GM13976 (cell line): Measurements from ENCODE around the gene CLDN15.
"Not testable (repeated sequence)": the region's sequence is repeated elsewhere in the genome, so short reads cannot be mapped to it uniquely, and the experiment has no call there.

ENCODE experiments used
- DNase-seq: peaks from one replicate; pipeline ENCODE4 v3.0.0; 2012; ENCODE audit warnings: low spot score
- in situ Hi-C: fragments of 300-500 bp; cut with MboI; formaldehyde crosslinking; loops from one replicate; pipeline ENCODE4 v1.12.0; 2022; ENCODE audit warnings: low sequenced_read_pairs, mixed read lengths, inconsistent platforms; ENCODE audit not compliant: unreplicated experiment
- TF ChIP-seq, protein P1 (sequence below): IDR thresholded peaks from 2 replicates; pipeline ENCODE4 v1.5.1; 2012; ENCODE audit warnings: borderline replicate concordance, mild to moderate bottlenecking; ENCODE audit not compliant: insufficient read depth; ENCODE audit errors: extremely low read depth, missing control alignments, control extremely low read depth

Gene CLDN15, protein sequence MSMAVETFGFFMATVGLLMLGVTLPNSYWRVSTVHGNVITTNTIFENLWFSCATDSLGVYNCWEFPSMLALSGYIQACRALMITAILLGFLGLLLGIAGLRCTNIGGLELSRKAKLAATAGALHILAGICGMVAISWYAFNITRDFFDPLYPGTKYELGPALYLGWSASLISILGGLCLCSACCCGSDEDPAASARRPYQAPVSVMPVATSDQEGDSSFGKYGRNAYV

DNA sequence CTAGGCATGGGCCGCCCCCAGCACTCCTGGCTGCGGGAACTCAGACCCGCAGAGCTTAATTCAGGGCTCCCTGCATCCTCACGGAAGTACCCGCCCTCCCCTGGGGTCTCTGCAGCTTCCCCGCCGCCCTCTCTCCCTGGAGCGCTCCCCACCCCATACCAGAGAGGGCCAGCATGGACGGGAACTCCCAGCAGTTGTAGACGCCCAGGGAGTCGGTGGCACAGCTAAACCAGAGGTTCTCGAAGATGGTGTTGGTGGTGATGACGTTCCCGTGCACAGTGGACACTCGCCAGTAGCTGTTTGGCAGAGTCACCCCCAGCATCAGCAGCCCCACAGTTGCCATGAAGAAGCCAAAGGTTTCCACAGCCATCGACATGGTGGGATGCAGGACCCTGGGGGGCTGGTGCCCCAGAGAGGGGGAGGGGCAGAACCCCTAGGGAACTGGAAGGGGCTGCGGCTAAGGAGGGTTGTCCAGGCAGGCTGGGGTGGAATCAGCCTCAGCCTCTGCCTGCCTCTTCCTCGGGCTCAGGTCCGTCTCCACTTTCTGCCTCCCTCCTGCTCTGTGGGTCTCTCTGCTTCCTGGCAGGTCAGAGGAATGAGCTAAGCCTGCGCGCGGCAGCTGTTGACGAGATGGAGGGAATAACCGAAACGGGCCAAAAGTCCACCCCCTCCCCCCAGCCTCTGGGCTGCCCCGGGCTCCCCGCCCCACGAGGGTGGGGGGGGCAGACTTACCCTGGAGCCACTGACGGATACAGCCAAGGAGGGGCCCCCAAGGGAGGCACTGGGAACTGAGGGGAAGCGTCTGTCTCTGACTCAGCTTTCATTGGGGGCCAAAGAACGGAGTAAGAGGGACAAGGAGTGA is at the start of gene CLDN15:
CLDN15 (minus strand) TSS at position 597 of the 862 bp plus-strand sequence; CDS start at position 376, 221 bp downstream.
- in situ Hi-C loops: no loop called here
- TF ChIP-seq, protein P1, sequence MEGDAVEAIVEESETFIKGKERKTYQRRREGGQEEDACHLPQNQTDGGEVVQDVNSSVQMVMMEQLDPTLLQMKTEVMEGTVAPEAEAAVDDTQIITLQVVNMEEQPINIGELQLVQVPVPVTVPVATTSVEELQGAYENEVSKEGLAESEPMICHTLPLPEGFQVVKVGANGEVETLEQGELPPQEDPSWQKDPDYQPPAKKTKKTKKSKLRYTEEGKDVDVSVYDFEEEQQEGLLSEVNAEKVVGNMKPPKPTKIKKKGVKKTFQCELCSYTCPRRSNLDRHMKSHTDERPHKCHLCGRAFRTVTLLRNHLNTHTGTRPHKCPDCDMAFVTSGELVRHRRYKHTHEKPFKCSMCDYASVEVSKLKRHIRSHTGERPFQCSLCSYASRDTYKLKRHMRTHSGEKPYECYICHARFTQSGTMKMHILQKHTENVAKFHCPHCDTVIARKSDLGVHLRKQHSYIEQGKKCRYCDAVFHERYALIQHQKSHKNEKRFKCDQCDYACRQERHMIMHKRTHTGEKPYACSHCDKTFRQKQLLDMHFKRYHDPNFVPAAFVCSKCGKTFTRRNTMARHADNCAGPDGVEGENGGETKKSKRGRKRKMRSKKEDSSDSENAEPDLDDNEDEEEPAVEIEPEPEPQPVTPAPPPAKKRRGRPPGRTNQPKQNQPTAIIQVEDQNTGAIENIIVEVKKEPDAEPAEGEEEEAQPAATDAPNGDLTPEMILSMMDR: no peak
- DNase-seq: no peak

GRCh38 chr7:101287032-101287431 is 49.4 kb upstream of the CLDN15 start:
- DNase-seq: no peak
- in situ Hi-C loops: no loop called here
- TF ChIP-seq, protein P1: no peak

DNA sequence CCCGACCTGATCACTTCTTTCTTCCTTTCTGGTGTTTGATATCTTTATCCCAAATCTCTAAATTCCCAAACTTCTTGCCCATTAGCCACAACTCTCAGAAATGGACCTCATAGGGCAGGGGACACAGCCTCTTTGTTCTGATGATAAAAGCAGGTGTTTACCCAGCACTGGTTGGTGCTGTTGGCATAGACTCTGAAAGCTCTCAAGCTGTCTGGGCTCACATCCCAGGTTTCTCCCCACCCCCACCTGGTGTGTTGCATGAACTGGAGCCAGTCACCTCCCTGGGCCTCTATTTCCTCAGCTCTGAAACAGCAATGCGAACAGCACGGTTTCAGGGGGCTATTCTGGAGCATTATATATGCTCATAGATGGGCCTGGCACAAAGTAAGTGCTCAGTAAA is 48.3 kb upstream of the CLDN15 start:
- in situ Hi-C loops, DNase-seq: not testable (repeated sequence)

DNA sequence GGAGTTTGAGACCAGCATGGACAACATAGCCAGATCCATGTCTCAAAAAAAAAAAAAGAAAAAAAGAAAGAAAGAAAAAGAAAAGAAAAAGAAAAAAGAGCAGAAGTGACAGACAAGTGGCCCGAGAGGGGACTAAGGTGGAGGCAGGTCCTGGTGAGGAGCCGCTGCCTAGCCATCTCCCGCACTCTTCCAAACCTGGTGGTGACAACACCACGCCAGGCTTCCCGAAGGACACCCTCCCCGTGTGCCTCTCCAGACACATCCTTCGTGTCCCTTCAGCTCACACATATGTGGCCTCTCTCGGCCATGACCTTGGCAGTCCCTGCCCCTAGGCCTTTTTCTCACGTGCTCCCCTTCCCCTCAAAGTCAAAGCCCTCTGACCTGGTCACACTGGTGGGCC is 47.6 kb upstream of the CLDN15 start:
- in situ Hi-C loops: no loop called here
- TF ChIP-seq, protein P1: no peak
- DNase-seq: no peak

GRCh38 chr7:101280912-101281311 is 43.3 kb upstream of the CLDN15 start:
- DNase-seq, in situ Hi-C loops: not testable (repeated sequence)

DNA sequence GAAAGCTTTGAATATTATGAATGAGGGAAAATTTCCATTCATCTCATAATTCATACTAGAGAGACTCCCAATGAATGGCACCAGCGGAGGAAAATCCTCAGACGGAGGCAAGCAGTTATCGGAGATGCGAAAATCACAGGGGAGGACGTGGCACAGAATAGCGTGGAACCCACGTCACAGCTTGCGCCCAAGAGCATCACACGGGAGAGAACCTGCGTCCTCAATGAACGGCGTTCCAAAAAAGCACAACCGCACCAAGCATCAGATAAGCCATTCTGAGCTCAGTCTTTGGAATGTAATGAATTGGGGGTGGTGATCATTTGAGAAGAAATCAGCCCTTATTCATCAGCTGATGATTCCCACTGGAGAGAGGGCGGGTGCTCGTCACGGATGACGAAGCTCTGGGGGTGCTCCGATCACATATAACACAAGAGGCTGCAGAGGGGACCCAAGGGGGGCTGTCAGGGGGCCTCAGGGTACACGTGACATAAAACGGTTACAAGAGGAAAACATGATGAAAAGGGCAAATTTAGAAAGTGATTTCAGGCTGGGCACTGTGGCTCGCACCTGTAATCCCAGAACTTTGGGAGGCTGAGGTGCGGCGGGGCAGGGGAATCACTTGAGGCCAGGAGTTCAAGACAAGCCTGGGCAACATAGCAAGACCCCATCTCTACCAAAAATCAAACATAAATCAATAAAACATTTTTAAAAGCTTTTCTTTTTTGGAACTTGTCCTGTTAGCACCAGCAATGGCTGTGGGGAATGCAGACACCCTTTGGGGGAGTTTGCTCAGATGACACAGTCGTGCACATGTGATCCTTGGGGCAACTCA is 41.1 kb upstream of the CLDN15 start:
- in situ Hi-C loops: no loop called here
- TF ChIP-seq, protein P1: no peak
- DNase-seq: no peak

GRCh38 chr7:101277155-101277554 is 39.6 kb upstream of the CLDN15 start:
- no peak for DNase-seq
- TF ChIP-seq, protein P1: no peak
- in situ Hi-C loops: no loop called here
